Stimulated activated naive CD8-positive, alpha-beta T cell treated with anti-CD3 and anti-CD28 coated beads, Interleukin-15, Interleukin-2, amounts not matched to agents 100 U/mL and 50 U/mL, for 24 hours (primary cell): ENCODE data around the gene OR3A2.
"Not testable (repeated sequence)": the region's sequence is repeated elsewhere in the genome, so short reads cannot be mapped to it uniquely, and the experiment has no call there.

ENCODE experiments used
- ATAC-seq: fragments of 150-1000 bp; cut with Tn5 transposase; one replicate; pipeline ENCODE4 v1.10.0; 2021
- DNase-seq: peaks from one replicate; pipeline ENCODE4 v3.0.0; 2021

OR3A2 gene

GRCh38 chr17:3385869-3386816, at the start of gene OR3A2:
Gene OR3A2, minus strand, starts transcription at chr17:3386308.
- DNase-seq: peak; percentile 39
- ATAC-seq: peak; percentile 98

DNA sequence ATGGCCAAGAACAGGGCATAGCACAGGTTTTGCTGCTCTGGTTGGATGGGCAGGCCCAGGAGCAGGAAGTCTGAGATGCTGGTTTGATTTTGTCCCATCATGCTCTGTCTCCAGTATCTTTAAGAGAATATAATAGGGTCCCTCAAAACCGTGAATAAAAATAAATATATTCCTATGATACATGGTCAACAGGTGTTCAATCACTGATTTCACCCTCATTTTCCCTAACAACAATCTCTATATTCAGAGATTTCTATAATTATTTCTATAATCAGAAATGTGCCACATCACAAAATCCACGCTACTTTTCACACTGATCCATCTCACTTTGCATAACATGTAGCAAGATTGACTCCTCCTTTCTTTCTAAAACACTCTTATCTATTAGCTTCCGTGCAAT, 47.6 kb upstream of the OR3A2 start, which contains the start of gene OR1E2:
Gene OR1E2 (minus strand): TSS at position 101 of the 400 bp plus-strand sequence. CDS start 0 bp downstream, at position 101.
- DNase-seq (no peak), ATAC-seq (no peak)

GRCh38 chr17:3433215-3433614, 47.1 kb upstream of the OR3A2 start:
- not testable (repeated sequence) for ATAC-seq
- peak; percentile 16 for DNase-seq

DNA sequence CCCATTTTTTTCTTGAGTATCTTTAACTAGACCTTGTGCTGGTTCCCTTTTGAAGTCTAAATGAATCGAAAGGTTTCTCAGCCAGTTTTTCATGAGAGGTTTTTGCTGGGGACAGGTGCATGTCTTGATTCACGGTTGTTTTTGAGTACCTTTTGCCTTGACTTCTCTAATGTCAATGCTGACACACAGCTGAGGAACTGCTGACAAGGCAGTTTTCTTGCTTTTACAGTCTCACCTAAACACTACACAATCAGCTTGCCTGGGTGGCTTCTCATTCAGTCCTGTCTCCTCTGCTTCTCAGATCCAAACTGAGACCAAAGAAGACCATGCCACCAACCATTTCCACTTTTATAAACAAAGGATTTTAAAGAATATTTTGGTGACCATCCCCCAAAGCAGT, 32.1 kb upstream of the OR3A2 start:
- DNase-seq: no peak
- no peak for ATAC-seq

GRCh38 chr17:3415610-3416009, 29.5 kb upstream of the OR3A2 start:
- ATAC-seq (no peak), DNase-seq (no peak)

DNA sequence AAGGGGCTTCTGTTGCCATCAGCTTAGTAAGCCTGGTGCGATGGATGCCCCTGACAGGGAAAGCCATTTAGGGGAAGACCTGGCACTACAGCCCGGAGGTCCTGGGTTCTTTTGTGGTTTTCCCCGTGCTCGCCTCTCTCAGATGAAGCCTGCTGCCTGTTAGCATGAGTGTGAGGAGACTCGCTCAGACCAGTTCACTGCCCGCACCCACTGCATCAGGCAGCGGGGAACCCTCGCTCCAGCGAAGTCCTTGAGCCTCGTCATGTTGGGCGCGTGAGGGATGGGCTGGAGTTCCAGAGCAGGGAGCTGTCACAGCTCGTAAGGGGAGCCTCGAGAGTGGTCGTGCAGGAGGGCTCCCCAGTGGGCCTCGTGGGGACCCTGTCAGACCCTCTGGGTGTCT, 26.1 kb upstream of the OR3A2 start:
- not testable (repeated sequence) for DNase-seq, ATAC-seq

- no peak for ATAC-seq
- DNase-seq: no peak
Measured at GRCh38 chr17:3411070-3411469, 25.0 kb upstream of the OR3A2 start, which contains the start of gene OR3A3. Gene OR3A3, plus strand, starts transcription at chr17:3411370.

- DNase-seq, ATAC-seq: not testable (repeated sequence)
Measured at GRCh38 chr17:3403856-3404255, 17.7 kb upstream of the OR3A2 start.

GRCh38 chr17:3401786-3402185, 15.7 kb upstream of the OR3A2 start:
- DNase-seq: no peak
- ATAC-seq: no peak

DNA sequence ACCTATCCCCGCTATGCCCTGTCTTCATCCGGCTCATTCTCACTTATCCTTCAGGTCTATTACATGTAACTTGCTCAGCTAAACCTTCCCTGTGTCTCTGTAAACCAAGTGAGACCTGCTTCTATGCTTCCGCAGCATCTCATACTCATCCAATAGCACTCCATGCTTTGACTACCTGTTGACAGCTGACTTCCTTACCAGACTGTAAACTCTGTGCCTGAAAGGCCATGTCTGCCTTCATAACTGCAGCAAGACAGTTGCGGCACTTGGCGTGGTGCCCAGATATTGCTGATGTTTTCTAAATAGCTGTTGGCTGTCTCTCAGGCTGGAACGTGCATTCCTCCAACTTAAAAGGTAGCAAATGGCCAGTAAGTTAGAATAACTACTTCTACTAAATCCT, 13.9 kb upstream of the OR3A2 start:
- DNase-seq (no peak), ATAC-seq (no peak)

- no peak for DNase-seq
- no peak for ATAC-seq
Measured at GRCh38 chr17:3398310-3398709, 12.2 kb upstream of the OR3A2 start, which contains the start of gene OR1E1. Gene OR1E1, minus strand, starts transcription at chr17:3398410. Its CDS starts 0 bp downstream, at chr17:3398410.

- not testable (repeated sequence) for ATAC-seq
- peak; percentile 6 for DNase-seq
Measured at GRCh38 chr17:3397801-3398200, 11.7 kb upstream of the OR3A2 start.

DNA sequence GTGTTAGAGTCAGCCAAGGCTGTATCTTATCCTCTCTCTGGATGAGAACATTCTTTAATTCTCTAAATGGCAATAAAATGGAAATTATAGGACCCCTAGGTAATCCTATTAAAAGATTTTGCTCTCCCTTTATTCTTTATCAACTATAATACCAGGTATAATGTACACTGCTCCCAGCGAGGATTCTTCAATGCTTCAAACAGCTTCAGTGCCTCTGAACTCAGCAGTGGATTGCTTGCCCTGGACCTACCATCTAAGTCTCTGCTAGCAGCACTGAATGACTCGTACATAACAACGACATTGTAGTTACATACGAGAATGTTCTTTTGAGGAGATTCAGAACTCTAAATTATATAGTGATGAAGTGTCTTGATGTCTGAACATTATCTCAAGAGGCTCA, 3.7 kb upstream of the OR3A2 start:
- ATAC-seq: no peak
- DNase-seq: no peak

GRCh38 chr17:3381957-3382356, 4.2 kb downstream of the OR3A2 start:
- DNase-seq (no peak), ATAC-seq (no peak)

- no peak for DNase-seq
- no peak for ATAC-seq
Measured at GRCh38 chr17:3378321-3378720, 7.8 kb downstream of the OR3A2 start.

DNA sequence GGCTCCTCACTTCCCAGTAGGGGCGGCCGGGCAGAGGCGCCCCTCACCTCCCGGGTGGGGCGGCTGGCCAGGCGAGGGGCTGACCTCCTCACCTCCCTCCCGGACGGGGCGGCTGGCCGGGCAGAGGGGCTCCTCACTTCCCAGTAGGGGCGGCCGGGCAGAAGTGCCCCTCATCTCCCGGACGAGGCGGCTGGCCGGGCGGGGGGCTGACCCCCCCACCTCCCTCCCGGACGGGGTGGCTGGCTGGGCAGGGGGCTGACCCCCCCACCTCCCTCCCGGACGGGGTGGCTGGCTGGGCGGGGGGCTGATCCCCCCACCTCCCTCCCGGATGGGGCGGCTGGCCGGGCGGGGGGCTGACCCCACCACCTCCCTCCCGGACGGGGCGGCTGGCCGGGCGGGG, 14.9 kb downstream of the OR3A2 start:
- not testable (repeated sequence) for DNase-seq, ATAC-seq

DNA sequence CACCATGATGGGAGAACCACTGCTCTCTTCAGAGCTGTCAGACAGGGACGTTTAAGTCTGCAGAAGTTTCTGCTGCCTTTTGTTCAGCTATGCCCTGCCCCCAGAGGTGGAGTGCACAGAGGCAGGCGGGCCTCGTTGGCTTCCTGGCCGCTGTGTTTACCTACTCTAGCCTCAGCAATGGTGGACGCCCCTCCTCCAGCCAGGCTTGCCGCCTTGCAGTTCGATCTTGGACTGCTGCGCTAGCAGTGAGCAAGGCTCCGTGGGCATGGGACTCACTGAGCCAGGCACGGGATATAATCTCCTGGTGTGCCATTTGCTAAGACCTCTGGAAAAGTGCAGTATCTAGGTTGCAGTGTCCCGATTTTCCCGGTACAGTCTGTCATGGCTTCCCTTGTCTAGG, 43.3 kb downstream of the OR3A2 start:
- ATAC-seq, DNase-seq: not testable (repeated sequence)

DNA sequence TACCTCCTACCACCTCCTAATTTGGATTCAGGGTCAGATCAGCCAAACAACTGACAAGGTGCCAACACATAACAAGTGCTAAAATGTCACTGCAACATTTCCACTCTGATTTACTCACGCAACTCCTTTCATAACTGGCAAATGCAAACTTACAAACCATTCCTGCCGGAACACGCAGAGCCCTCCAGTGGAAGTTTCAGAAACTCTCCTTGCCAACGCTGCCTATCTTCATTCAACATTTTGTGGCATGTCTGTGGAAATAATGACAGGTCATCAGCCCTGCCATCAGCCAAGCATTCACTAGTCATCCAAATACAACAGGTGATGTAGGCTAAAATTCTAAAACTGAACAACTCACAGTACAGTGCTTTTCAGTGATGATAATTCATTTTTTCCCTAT, 50.2 kb downstream of the OR3A2 start:
- ATAC-seq (no peak), DNase-seq (no peak)

DNA sequence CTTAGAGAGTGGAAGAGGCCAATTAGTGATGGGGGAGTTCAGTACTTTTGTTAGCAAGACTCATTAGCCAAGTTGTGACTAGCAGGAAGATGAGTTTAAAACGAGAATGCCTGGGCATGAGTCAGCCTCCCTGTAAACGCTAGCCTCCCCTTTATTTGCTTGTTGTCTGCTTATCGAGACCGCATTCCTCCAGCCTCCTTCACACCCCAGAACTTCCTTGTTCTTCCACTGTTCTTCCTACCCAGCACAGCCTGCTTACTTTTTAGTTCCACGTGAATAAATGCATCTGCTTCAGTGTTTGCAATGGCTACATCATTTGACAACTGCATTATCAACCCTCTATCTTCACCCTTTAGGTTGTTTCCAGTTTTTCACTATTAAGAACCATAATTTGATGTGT, 67.8 kb downstream of the OR3A2 start:
- ATAC-seq (no peak), DNase-seq (no peak)

GRCh38 chr17:3316836-3317235, 69.3 kb downstream of the OR3A2 start:
- ATAC-seq: no peak

GRCh38 chr17:3308603-3309002, 77.5 kb downstream of the OR3A2 start:
- DNase-seq: no peak
- no peak for ATAC-seq

More at GRCh38 chr17:3316836-3317235, 69.3 kb downstream of the OR3A2 start:
- DNase-seq: no peak

DNA sequence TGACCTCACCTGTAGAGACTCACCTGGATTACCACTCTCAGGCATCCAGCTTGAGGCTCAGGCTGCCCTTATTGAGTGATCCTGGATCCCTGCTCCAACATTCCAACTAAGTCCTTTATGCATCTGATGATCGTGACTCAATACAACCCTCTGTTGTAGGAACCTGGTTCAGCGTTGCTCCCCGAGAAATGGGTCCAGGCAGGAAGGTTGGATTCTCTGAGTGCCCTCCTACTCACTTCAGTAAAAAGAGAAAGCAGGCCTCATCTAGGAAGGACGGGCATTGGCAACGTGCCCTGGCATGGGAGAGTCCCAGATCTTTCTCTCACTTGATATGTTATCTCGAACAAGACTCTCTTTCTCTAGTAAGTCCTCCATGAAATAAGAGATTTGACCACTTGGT, 87.8 kb downstream of the OR3A2 start, which contains the start of gene OR3A1:
Gene OR3A1 (minus strand): TSS at position 101 of the 400 bp plus-strand sequence. CDS start 5,778 bp downstream, outside the sequence.
- no peak for DNase-seq

DNA sequence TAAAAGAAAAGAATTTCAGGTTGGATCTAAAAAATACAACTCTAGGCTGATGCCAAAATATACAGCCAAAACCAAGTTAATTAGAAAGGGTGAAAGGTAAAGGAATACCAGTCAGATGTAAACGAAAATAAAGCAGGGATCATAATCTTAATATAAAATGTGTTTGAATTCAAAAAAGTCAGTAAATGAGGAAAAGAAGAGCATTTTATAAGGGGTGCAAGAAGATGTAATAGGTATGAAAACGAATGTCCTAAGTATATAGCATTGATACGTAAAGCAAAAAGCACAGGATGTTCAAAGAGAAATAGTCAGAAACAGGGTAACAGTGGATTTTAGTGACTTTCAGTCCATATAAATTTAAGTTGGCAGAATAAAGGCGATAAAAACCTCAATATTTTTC, 90.5 kb downstream of the OR3A2 start:
- no peak for DNase-seq
- no peak for ATAC-seq

More for the DNA sequence above, 87.8 kb downstream of the OR3A2 start, which contains the start of gene OR3A1:
- ATAC-seq: no peak
